Measurements from ENCODE around the gene TPO.

The TPO gene

GRCh38 chr2:1420746-1421480, 7.7 kb downstream of the TPO start:
- no peak for DNase-seq (ENCODE audit: low read depth)
- TF ChIP-seq CTCF (conservative IDR thresholded peaks at IDR 0.05; ENCODE audit: low read depth, low read length) = no peak
- H3K4me3 ChIP-seq (ENCODE audit: low read length) = no peak overlapping the region

GRCh38 chr2:1421731-1422130, 8.5 kb downstream of the TPO start:
- DNase-seq (ENCODE audit: low read depth) = no peak
- no peak for TF ChIP-seq CTCF (conservative IDR thresholded peaks at IDR 0.05; ENCODE audit: low read depth, low read length)
- no peak overlapping the region for H3K4me3 ChIP-seq (ENCODE audit: low read length)

GRCh38 chr2:1422131-1422530, 8.9 kb downstream of the TPO start:
- no peak for DNase-seq (ENCODE audit: low read depth)
- TF ChIP-seq CTCF (conservative IDR thresholded peaks at IDR 0.05; ENCODE audit: low read depth, low read length) = no peak
- H3K4me3 ChIP-seq (ENCODE audit: low read length) = no peak overlapping the region

- TF ChIP-seq CTCF (conservative IDR thresholded peaks at IDR 0.05; ENCODE audit: low read depth, low read length) = no peak
- DNase-seq (ENCODE audit: low read depth) = no peak
- H3K4me3 ChIP-seq (ENCODE audit: low read length) = no peak overlapping the region
These were observed 9.5 kb downstream of the TPO start for GRCh38 chr2:1422716-1423285.

- no peak overlapping the region for H3K4me3 ChIP-seq (ENCODE audit: low read length)
- no peak for TF ChIP-seq CTCF (conservative IDR thresholded peaks at IDR 0.05; ENCODE audit: low read depth, low read length)
- DNase-seq (ENCODE audit: low read depth) = no peak
These were observed 13.8 kb downstream of the TPO start for GRCh38 chr2:1427086-1427485.

GRCh38 chr2:1429895-1430294, 16.6 kb downstream of the TPO start:
- no peak overlapping the region for H3K4me3 ChIP-seq (ENCODE audit: low read length)

More at GRCh38 chr2:1429895-1430294, 16.6 kb downstream of the TPO start:
- TF ChIP-seq CTCF (conservative IDR thresholded peaks at IDR 0.05; ENCODE audit: low read depth, low read length) = no peak
- DNase-seq (ENCODE audit: low read depth) = no peak
